A673 (cell line): ENCODE results near the gene TMEM178A. TPM values are rescaled to one million over a fixed set of nuclear protein-coding genes. Genes with fewer than 3 reads are reported as not detected.

Experiments
- BruUV-seq: library from RNA; stranded (reverse); fragments of 400-500 nt; replicated peaks from 2 replicates; lab custom pipeline; 2021; lab: Mats Ljungman, UMichigan
- CTCF ChIA-PET: fragments of 300-600 bp; sonication (Branson Sonifier 250); formaldehyde crosslinking; loops from one replicate; lab custom pipeline; 2022; ENCODE audit warnings: antibody characterized with exemption; lab: Charles Lee
- POLR2A ChIA-PET: fragments of 300-600 bp; sonication (Branson Sonifier 250); formaldehyde crosslinking; loops from one replicate; lab custom pipeline; 2022; ENCODE audit warnings: antibody characterized with exemption; ENCODE audit not compliant: low non-redundant PET; lab: Charles Lee
- DNase-seq: peaks from one replicate; pipeline ENCODE4 v3.0.0-alpha.2; 2015; ENCODE audit warnings: low spot score
- H3K27ac ChIP-seq: fragments of 200-600 bp; sonication (generic); 2 replicates; pipeline ENCODE4 v1.5.1; 2016; ENCODE audit warnings: mixed run types, low read depth, mild to moderate bottlenecking, mixed read lengths, antibody characterized with exemption, low read length; ENCODE audit not compliant: poor library complexity, severe bottlenecking
- H3K27me3 ChIP-seq: fragments of 200-600 bp; sonication (generic); replicated peaks from 2 replicates; pipeline ENCODE4 v1.6.1; 2017; ENCODE audit warnings: mixed run types, low read depth, mild to moderate bottlenecking, mixed read lengths, antibody characterized with exemption, low read length; ENCODE audit not compliant: insufficient read depth, poor library complexity
- H3K36me3 ChIP-seq: fragments of 200-600 bp; sonication (generic); 2 replicates; pipeline ENCODE4 v1.6.1; 2016; ENCODE audit warnings: mixed run types, mild to moderate bottlenecking, mixed read lengths, antibody characterized with exemption, low read length; ENCODE audit not compliant: insufficient read depth, poor library complexity, severe bottlenecking
- H3K4me1 ChIP-seq: fragments of 200-600 bp; sonication (generic); 2 replicates; pipeline ENCODE4 v1.6.1; 2017; ENCODE audit warnings: mixed run types, mild to moderate bottlenecking, mixed read lengths, antibody characterized with exemption, low read length; ENCODE audit not compliant: insufficient read depth, poor library complexity, severe bottlenecking
- H3K4me3 ChIP-seq: fragments of 200-600 bp; sonication (generic); 2 replicates; pipeline ENCODE4 v1.5.1; 2016; ENCODE audit warnings: low read depth, mixed run types, mild to moderate bottlenecking, mixed read lengths, low read length; ENCODE audit not compliant: poor library complexity, severe bottlenecking
- H3K9me3 ChIP-seq: fragments of 200-600 bp; sonication (generic); 2 replicates; pipeline ENCODE4 v1.6.1; 2016; ENCODE audit warnings: mixed run types, low read depth, mild to moderate bottlenecking, mixed read lengths, antibody characterized with exemption, low read length; ENCODE audit not compliant: poor library complexity, severe bottlenecking
- CTCF ChIP-seq: fragments of 300-800, 200-600 bp; sonication (generic); conservative IDR thresholded peaks from 2 replicates; pipeline ENCODE4 v1.5.1; 2017; ENCODE audit warnings: low read depth, mild to moderate bottlenecking, antibody characterized with exemption, low read length, moderate library complexity, mixed read lengths
- EZH2 ChIP-seq: fragments of 200-600 bp; sonication (generic); IDR thresholded peaks from 2 replicates; pipeline ENCODE4 v1.6.1; 2017; ENCODE audit warnings: borderline replicate concordance, low read depth, mild to moderate bottlenecking, mixed read lengths, antibody characterized with exemption, low read length; ENCODE audit not compliant: poor library complexity, severe bottlenecking
- intact Hi-C: fragments of 100-400 bp; cut with micrococcal nuclease; formaldehyde crosslinking; loops from one replicate; pipeline ENCODE4 v1.10.0; 2022; ENCODE audit not compliant: unreplicated experiment
- total RNA-seq: library from RNA; stranded (reverse); gene quantifications from 2 replicates; pipeline ENCODE4 v1.2.3, GENCODE V29; 2021

TMEM178A gene
- total RNA-seq, 1 experiment from 2014 or later, result 0.21 TPM

DNA sequence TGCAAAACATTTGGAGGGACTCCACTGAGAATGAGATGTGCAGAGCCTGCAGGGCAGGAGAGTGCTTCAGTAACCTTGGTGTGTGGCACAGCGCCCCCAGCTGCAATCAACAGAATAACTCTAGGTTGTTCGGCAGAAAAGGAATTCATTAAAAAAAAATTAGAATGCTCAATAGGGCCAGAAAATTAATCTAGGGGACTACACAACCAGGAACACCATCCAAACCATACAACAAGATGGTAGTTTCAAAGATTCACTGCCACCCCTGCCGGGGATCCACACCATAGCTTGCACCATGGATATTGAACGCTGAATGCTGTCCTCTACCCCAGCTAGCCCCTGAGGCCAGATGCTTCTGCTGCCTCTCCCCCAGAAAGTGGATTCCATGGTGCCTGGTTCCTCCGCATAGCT, 63.2 kb downstream of the TMEM178A start:
- intact Hi-C loops, result loop anchor here (1.0 kb wide), 1 partner anchor 213 kb away; no protein-coding TSS in a partner anchor
- POLR2A ChIA-PET, result no interaction called here
- no peak overlapping the region for H3K27ac ChIP-seq
- H3K27me3 ChIP-seq, result no peaks in the 10 kb centered on the region
- no peak overlapping the region for H3K4me3 ChIP-seq
- no peaks in the 10 kb centered on the region for H3K9me3 ChIP-seq
- peaks cover 27% of the 10 kb centered on the region for H3K4me1 ChIP-seq
- peak; percentile 95 for TF ChIP-seq CTCF
- no peak for TF ChIP-seq EZH2
- CTCF ChIA-PET, result interaction anchor here (0.6 to 2.3 kb wide), 3 partner anchors 22 to 349 kb away, joined by 3 to 6 read pairs (median 3); no protein-coding TSS in a partner anchor
- no peaks in the 10 kb centered on the region for H3K36me3 ChIP-seq
- DNase-seq, result peak; percentile 65
- no TSS peak for BruUV-seq

DNA sequence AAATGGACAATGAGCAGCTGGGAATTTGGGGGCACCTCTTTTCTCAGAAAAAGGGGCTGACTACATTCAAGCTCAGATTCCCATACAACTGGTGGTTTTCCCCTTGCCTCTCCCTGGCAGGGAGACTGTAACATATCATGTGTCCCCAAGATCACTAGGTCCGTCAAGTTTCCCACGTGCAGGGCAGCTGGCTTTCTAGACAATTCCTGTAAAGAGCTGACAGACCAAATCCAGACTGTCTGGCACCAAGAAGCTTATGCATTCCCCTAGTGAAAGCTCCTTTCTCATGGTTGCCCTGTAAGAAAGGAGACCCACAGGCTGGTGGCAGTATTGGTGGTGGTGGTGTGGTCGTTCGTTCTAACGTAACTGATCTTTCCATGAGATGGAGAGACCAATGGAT, 64.6 kb downstream of the TMEM178A start:
- H3K4me3 ChIP-seq, result no peak overlapping the region
- intact Hi-C loops, result loop anchor here (5.0 to 10.0 kb wide), 3 partner anchors 353 to 783 kb away; no protein-coding TSS in a partner anchor
- BruUV-seq, result no TSS peak
- H3K9me3 ChIP-seq, result no peaks in the 10 kb centered on the region
- ChIA-PET CTCF (interaction anchor here (0.5 to 2.3 kb wide), 7 partner anchors 10 to 565 kb away, joined by 3 to 7 read pairs (median 4); no protein-coding TSS in a partner anchor), POLR2A (no interaction called here)
- H3K36me3 ChIP-seq, result no peaks in the 10 kb centered on the region
- H3K4me1 ChIP-seq, result peaks cover 33% of the 10 kb centered on the region
- no peak for DNase-seq
- H3K27ac ChIP-seq, result no peak overlapping the region
- no peak for TF ChIP-seq CTCF
- no peak for TF ChIP-seq EZH2
- no peaks in the 10 kb centered on the region for H3K27me3 ChIP-seq

DNA sequence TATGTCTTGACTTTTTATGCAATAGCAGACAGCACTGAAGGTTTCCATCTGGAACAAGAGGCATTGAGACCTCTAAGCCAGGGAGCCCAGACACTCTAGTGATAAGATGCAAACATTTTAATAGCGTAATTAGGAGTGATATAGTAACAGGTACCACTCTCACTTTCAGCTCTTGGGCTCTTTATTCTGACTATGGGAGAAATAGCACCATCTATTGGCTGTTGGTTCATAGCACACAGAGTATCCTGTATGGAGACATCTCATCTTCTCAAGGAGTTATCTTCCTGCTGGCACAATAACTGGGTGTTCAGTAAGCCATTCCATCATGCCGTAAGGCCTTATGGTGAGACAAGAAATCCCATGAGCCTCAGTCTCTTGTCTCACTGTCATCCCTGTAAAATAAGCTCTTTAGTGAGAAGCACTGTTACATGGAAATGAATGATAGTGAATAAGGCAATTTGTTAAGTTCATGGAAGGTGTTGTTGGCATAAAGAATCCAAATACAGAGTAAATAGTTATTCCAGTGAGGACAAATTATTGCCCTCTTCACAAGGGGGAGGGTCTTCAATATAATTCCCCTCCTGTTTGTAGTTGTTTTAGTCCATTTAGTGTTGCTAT, 65.1 kb downstream of the TMEM178A start:
- DNase-seq, result peak; percentile 62
- Histone ChIP-seq H3K9me3 (no peaks in the 10 kb centered on the region), H3K36me3 (peaks cover 3% of the 10 kb centered on the region), H3K4me3 (no peak overlapping the region), H3K4me1 (peaks cover 33% of the 10 kb centered on the region), H3K27ac (no peak overlapping the region), H3K27me3 (no peaks in the 10 kb centered on the region)
- CTCF ChIA-PET, result interaction anchor here (0.5 to 2.3 kb wide), 6 partner anchors 11 to 351 kb away, joined by 3 to 7 read pairs (median 4); no protein-coding TSS in a partner anchor
- BruUV-seq, result no TSS peak
- TF ChIP-seq EZH2 (no peak), CTCF (peak; percentile 76)
- intact Hi-C loops, result loop anchor here (5.0 to 10.0 kb wide), 3 partner anchors 353 to 783 kb away; no protein-coding TSS in a partner anchor
- POLR2A ChIA-PET, result no interaction called here
